Measurements from ENCODE around the gene MEPCE. TPM values are rescaled to one million over a fixed set of nuclear protein-coding genes. Genes with fewer than 3 reads are reported as not detected.

Gene MEPCE
- total and polyA plus RNA-seq, 9 donors = 29.4 to 60.6 (median 44.7) TPM

DNA sequence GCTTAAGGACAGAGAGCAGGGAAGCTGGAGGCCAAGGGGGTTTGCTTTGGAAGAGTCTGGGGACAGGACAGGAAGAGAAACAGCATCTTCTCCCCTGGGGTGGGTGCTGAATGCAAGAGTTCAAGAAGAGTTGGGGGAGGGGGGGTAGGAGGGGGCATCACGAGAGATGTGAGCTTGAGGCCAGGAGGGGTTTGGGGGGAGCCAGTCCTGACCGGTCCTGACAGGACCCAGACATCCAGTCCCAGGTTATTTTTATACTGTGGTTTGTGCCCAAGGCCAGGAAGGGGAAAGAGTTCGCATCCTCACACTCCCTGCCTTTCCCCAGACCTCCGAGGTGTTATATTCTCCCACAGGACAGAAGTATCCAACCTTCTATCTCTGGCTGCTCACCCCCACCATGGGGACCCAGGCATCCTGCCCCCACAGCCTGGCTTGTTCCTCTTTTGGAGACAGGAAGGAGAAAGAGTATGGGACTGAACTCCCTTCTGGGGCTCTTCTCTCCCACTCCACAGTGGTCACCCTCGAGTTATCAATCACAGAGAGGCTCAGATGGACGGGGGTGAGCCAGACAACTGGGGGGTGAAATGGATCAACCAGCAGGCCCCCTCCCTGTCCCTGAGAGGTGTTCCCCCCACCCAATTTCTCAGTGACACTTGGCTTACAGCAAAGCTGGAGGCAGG is 46.6 kb downstream of the MEPCE start:
- H3K4me1 ChIP-seq (ENCODE audit: insufficient read depth) = peaks cover 10% of the 10 kb centered on the region

DNA sequence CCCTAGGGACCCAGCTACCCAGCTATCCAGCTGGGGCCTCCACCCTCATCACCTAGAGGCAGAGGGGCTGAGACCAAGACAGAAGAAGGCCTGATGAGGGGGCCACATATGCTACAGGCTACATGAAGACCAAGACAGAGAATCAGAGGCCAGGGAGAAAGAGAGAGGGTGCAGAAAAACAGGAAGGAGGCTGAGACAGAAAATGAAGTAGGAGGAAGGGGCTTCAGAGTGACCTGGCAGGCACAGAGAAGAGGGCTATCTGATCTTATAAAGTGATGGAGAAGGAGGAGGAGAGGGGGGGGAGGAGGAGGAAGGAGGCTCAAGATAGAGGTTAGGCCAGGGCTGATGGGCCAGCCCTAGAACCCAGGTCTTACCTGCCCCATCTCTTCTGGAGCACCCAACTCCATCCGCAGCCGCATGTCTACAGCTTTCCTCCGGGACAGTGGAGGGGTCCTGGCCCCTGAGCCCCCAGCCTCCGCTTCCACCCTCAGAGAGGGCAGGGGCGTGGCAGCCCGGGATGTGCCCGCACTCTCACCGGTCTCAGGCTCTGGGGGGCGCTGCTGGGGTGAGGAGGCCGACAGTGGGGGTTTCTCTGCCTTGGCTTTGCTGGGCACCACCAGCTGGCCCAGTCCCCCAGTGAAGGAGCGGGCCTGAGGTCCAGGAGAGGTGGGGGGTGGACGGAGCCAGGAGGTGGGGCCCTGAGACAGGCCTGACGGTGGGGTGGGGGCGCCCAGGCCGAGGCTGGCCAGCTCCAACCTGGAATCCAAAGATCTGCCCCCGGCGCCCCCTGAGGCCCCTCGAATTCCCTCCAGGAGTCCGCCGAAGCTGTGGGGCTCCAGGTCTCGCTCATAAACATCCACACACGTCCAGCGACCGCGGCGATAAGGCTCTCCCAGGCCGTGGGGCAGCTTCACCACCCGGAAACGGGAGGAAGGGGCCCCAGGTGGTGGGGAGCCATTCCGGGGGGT is 47.6 kb downstream of the MEPCE start:
- no peak for TF ChIP-seq EP300 (IDR thresholded peaks at IDR 0.05)
- TF ChIP-seq POLR2A (IDR thresholded peaks at IDR 0.05) = no peak
- TF ChIP-seq, protein P1, sequence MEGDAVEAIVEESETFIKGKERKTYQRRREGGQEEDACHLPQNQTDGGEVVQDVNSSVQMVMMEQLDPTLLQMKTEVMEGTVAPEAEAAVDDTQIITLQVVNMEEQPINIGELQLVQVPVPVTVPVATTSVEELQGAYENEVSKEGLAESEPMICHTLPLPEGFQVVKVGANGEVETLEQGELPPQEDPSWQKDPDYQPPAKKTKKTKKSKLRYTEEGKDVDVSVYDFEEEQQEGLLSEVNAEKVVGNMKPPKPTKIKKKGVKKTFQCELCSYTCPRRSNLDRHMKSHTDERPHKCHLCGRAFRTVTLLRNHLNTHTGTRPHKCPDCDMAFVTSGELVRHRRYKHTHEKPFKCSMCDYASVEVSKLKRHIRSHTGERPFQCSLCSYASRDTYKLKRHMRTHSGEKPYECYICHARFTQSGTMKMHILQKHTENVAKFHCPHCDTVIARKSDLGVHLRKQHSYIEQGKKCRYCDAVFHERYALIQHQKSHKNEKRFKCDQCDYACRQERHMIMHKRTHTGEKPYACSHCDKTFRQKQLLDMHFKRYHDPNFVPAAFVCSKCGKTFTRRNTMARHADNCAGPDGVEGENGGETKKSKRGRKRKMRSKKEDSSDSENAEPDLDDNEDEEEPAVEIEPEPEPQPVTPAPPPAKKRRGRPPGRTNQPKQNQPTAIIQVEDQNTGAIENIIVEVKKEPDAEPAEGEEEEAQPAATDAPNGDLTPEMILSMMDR (IDR thresholded peaks at IDR 0.05) = no peak
- WGBS, 3 donors = 7 to 8% (median 8%) methylated on average over 22 to 30 of the region's 30 CpGs
- no peaks in the 10 kb centered on the region for H3K27me3 ChIP-seq
- H3K36me3 ChIP-seq = no peaks in the 10 kb centered on the region
- intact Hi-C loops (cut with DNase I) = loop anchor here in 3 of 4 donors (5.0 to 10.0 kb wide), 4 partner anchors 80 to 608 kb away; partner anchors contain the start of genes TRIP6 (in 2 of the 3), SLC12A9 (in 1 of the 3) and TRIM56 (in 1 of the 3)
- H3K9me3 ChIP-seq = no peaks in the 10 kb centered on the region
- peaks cover 10% of the 10 kb centered on the region for H3K4me1 ChIP-seq (ENCODE audit: insufficient read depth)
- H3K4me3 ChIP-seq = peak overlapping the region; percentile 98
- H3K27ac ChIP-seq = peak overlapping the region; percentile 61 to 76
- DNase-seq = peak in 4 of 5 donors; percentile 45 to 62 (median 58)

More for the DNA sequence above, 46.6 kb downstream of the MEPCE start:
- Histone ChIP-seq H3K27ac (peak overlapping the region; percentile 22 to 76), H3K36me3 (no peaks in the 10 kb centered on the region), H3K9me3 (no peaks in the 10 kb centered on the region), H3K27me3 (no peaks in the 10 kb centered on the region), H3K4me3 (peak overlapping the region; percentile 98)
- TF ChIP-seq POLR2A (IDR thresholded peaks at IDR 0.05) = no peak
- TF ChIP-seq, protein P1 (IDR thresholded peaks at IDR 0.05) = no peak
- TF ChIP-seq EP300 (IDR thresholded peaks at IDR 0.05) = no peak
- DNase-seq = peak in 1 of 5 donors; percentile 50
- intact Hi-C loops (cut with DNase I) = loop anchor here in 3 of 4 donors (5.0 to 10.0 kb wide), 4 partner anchors 81 to 609 kb away; partner anchors contain the start of genes TRIP6 (in 2 of the 3), SLC12A9 (in 1 of the 3) and TRIM56 (in 1 of the 3)
- 9 to 16% (median 14%) methylated on average over 6 of the region's 6 CpGs for WGBS, 3 donors

DNA sequence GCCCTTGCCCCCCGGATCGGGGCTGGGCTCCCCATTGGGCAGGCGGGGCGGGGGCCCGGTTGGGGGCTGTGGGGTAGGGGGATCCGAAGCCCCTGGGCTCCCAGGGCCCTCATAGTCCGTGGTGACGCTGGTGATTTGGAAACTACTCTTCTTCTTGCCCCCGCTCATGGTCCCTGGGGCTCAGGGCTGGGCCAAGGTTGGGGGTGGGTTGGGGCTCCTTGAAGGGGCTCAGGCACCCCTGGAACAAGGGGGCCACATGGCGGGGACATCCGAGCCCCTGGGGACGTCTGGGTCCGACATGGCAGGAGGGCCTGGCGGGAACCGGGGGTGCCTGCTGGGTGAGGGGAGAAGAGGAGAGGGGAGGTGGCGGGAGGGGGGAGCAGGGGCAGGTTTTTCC is 48.2 kb downstream of the MEPCE start:
- Histone ChIP-seq H3K4me1 (ENCODE audit: insufficient read depth) (peaks cover 10% of the 10 kb centered on the region), H3K27me3 (no peaks in the 10 kb centered on the region), H3K9me3 (no peaks in the 10 kb centered on the region), H3K36me3 (no peaks in the 10 kb centered on the region), H3K27ac (peak overlapping the region; percentile 61 to 76), H3K4me3 (peak overlapping the region; percentile 98)
- TF ChIP-seq EP300 (IDR thresholded peaks at IDR 0.05) (no peak), POLR2A (IDR thresholded peaks at IDR 0.05) (no peak)
- TF ChIP-seq, protein P1 (IDR thresholded peaks at IDR 0.05) = no peak
- peak in 3 of 5 donors; percentile 53 to 61 (median 54) for DNase-seq
- WGBS, 3 donors = 0 to 3% (median 1%) methylated on average over 8 to 16 of the region's 16 CpGs
- intact Hi-C loops (cut with DNase I) = loop anchor here in 3 of 4 donors (5.0 to 10.0 kb wide), 4 partner anchors 79 to 607 kb away; partner anchors contain the start of genes TRIP6 (in 2 of the 3), SLC12A9 (in 1 of the 3) and TRIM56 (in 1 of the 3)
